Measurements from ENCODE around the gene CLTB. TPM values are rescaled to one million over a fixed set of nuclear protein-coding genes. Genes with fewer than 3 reads are reported as not detected.
A peak's percentile ranks its signal among the peaks of the same experiment; 100 is the strongest.

CLTB gene
- total and polyA plus RNA-seq, 4 donors = 14.2 to 49.4 (median 38.6) TPM

- 75% methylated on average over 38 of the region's 38 CpGs for WGBS
- Histone ChIP-seq H3K27ac (ENCODE audit: low read depth in 1 of 2, low read length in 2 of 2) (no peak overlapping the region), H3K9me3 (ENCODE audit: control insufficient read depth in 4 of 4, low read length in 3 of 4) (no peaks in the 10 kb centered on the region), H3K27me3 (ENCODE audit: control insufficient read depth in 4 of 4, insufficient read depth in 4 of 4, low read length in 3 of 4) (no peaks in the 10 kb centered on the region), H3K4me3 (ENCODE audit: low read depth in 1 of 3, low read length in 3 of 3) (peak overlapping the region in 1 of 3 donors; percentile 80), H3K9ac (ENCODE audit: low read depth in 1 of 2, low read length in 2 of 2) (no peak overlapping the region), H3K36me3 (ENCODE audit: control insufficient read depth in 4 of 4, insufficient read depth in 3 of 4, low read depth in 1 of 4, low read length in 3 of 4) (no peaks in the 10 kb centered on the region), H3K4me1 (ENCODE audit: control insufficient read depth in 4 of 4, insufficient read depth in 4 of 4, low read length in 3 of 4) (peaks cover 5 to 22% (median 11%) of the 10 kb centered on the region in 4 donors)
- TF ChIP-seq EGR1 (IDR thresholded peaks at IDR 0.05; ENCODE audit: low read depth in 2 of 2) (no peak), SP1 (IDR thresholded peaks at IDR 0.05) (no peak)
- no peak for DNase-seq (ENCODE audit: low spot score)
These were observed 50.0 kb downstream of the CLTB start for GRCh38 chr5:176366232-176366894.

- peak; percentile 42 for DNase-seq (ENCODE audit: low spot score)
- H3K36me3 ChIP-seq (ENCODE audit: control insufficient read depth in 4 of 4, insufficient read depth in 3 of 4, low read depth in 1 of 4, low read length in 3 of 4) = no peaks in the 10 kb centered on the region
- peak within 1 kb of the TSS; percentile 72 to 80 (median 80) for H3K4me3 ChIP-seq (ENCODE audit: low read depth in 1 of 3, low read length in 3 of 3)
- peak within 1 kb of the TSS; percentile 30 to 45 for H3K9ac ChIP-seq (ENCODE audit: low read depth in 1 of 2, low read length in 2 of 2)
- no peaks in the 10 kb centered on the region for H3K27me3 ChIP-seq (ENCODE audit: control insufficient read depth in 4 of 4, insufficient read depth in 4 of 4, low read length in 3 of 4)
- 5% methylated on average over 108 of the region's 108 CpGs for WGBS
- no peak within 1 kb of the TSS for H3K27ac ChIP-seq (ENCODE audit: low read depth in 1 of 2, low read length in 2 of 2)
- TF ChIP-seq RAD21 (IDR thresholded peaks at IDR 0.05) = no peak
- TF ChIP-seq SP1 (IDR thresholded peaks at IDR 0.05) = no peak
- TF ChIP-seq MAX (IDR thresholded peaks at IDR 0.05) = no peak
- TF ChIP-seq HNF4G (IDR thresholded peaks at IDR 0.05) = no peak
- no peak for TF ChIP-seq EGR1 (IDR thresholded peaks at IDR 0.05; ENCODE audit: low read depth in 2 of 2)
- no peak for TF ChIP-seq HNF4A (conservative IDR thresholded peaks at IDR 0.05)
- no peak for TF ChIP-seq TAF1 (conservative IDR thresholded peaks at IDR 0.05)
- TF ChIP-seq FOXA2 (IDR thresholded peaks at IDR 0.05) = no peak
- no peak for TF ChIP-seq FOXA1 (IDR thresholded peaks at IDR 0.05)
- no peak for TF ChIP-seq ZBTB33 (IDR thresholded peaks at IDR 0.05)
- no peak for TF ChIP-seq YY1 (IDR thresholded peaks at IDR 0.05)
- TF ChIP-seq RXRA (IDR thresholded peaks at IDR 0.05) = no peak
- no peak for TF ChIP-seq ATF3 (IDR thresholded peaks at IDR 0.05)
- no peak for TF ChIP-seq GABPA (IDR thresholded peaks at IDR 0.05 in 1 of 2, conservative IDR thresholded peaks at IDR 0.05 in 1 of 2)
- no peaks in the 10 kb centered on the region for H3K9me3 ChIP-seq (ENCODE audit: control insufficient read depth in 4 of 4, low read length in 3 of 4)
- peaks cover 5 to 22% (median 11%) of the 10 kb centered on the region in 4 donors for H3K4me1 ChIP-seq (ENCODE audit: control insufficient read depth in 4 of 4, insufficient read depth in 4 of 4, low read length in 3 of 4)
These were observed 50.7 kb downstream of the CLTB start, which contains the start of gene ARL10 for GRCh38 chr5:176365351-176366231. TSS of gene ARL10 (plus strand) at chr5:176365487. CDS start at chr5:176365564, 77 bp downstream.

All from liver (tissue), 9 donors.